ENCODE measurements around the gene PRRT3. TPM values are rescaled to one million over a fixed set of nuclear protein-coding genes. Genes with fewer than 3 reads are reported as not detected.

The PRRT3 gene
- total RNA-seq, 1 experiment from 2014 or later, result 9.2 TPM

- ChIA-PET POLR2A (no interaction called here), CTCF (interaction anchor here (2.5 kb wide), 1 partner anchor 19 kb away, joined by 12 read pairs; no protein-coding TSS in a partner anchor)
- no peaks in the 10 kb centered on the region for H3K9me3 Mint-ChIP-seq
- no peak overlapping the region for H3K27ac Mint-ChIP-seq
- H3K36me3 Mint-ChIP-seq, result peaks cover 33% of the 10 kb centered on the region
- no peaks in the 10 kb centered on the region for H3K4me1 Mint-ChIP-seq
- no peak for DNase-seq (ENCODE audit: low spot score)
- ATAC-seq, result no peak
- TF ChIP-seq FOXP4 (CRISPR knock-in tag; IDR thresholded peaks at IDR 0.05), result no peak
- H3K4me3 Mint-ChIP-seq, result no peak overlapping the region
- no peaks in the 10 kb centered on the region for H3K27me3 Mint-ChIP-seq (ENCODE audit: low read depth)
Observed at GRCh38 chr3:9965200-9965875, 13.1 kb upstream of the PRRT3 start.

DNA sequence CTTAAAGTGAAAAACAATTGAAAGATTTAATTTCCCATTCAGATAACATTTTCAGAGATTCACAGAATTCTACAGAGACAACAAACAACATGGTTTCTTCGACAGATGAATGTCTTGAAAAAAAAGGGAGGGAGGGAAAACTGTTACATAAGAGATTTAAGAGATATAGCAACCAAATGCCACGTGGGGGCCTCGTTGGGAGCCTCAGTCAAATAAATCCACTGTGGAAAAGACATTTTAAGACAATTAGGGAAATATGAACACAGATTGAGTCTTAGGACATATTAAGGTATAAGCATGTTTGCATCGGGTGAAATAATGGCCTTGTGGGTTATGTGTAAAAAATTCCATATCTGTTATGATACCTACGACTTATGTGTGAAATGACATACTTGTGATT is 5.0 kb upstream of the PRRT3 start:
- CTCF ChIA-PET, result no interaction called here
- DNase-seq (ENCODE audit: low spot score), result no peak
- H3K36me3 Mint-ChIP-seq, result no peaks in the 10 kb centered on the region
- ATAC-seq, result no peak
- POLR2A ChIA-PET, result no interaction called here
- H3K4me1 Mint-ChIP-seq, result peaks cover 26% of the 10 kb centered on the region
- TF ChIP-seq, protein P1, sequence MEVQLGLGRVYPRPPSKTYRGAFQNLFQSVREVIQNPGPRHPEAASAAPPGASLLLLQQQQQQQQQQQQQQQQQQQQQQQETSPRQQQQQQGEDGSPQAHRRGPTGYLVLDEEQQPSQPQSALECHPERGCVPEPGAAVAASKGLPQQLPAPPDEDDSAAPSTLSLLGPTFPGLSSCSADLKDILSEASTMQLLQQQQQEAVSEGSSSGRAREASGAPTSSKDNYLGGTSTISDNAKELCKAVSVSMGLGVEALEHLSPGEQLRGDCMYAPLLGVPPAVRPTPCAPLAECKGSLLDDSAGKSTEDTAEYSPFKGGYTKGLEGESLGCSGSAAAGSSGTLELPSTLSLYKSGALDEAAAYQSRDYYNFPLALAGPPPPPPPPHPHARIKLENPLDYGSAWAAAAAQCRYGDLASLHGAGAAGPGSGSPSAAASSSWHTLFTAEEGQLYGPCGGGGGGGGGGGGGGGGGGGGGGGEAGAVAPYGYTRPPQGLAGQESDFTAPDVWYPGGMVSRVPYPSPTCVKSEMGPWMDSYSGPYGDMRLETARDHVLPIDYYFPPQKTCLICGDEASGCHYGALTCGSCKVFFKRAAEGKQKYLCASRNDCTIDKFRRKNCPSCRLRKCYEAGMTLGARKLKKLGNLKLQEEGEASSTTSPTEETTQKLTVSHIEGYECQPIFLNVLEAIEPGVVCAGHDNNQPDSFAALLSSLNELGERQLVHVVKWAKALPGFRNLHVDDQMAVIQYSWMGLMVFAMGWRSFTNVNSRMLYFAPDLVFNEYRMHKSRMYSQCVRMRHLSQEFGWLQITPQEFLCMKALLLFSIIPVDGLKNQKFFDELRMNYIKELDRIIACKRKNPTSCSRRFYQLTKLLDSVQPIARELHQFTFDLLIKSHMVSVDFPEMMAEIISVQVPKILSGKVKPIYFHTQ (CRISPR knock-in tag; IDR thresholded peaks at IDR 0.05), result no peak
- TF ChIP-seq NR3C1 (CRISPR knock-in tag; conservative IDR thresholded peaks at IDR 0.05; ENCODE audit: low read depth), result no peak
- TF ChIP-seq, protein P2, sequence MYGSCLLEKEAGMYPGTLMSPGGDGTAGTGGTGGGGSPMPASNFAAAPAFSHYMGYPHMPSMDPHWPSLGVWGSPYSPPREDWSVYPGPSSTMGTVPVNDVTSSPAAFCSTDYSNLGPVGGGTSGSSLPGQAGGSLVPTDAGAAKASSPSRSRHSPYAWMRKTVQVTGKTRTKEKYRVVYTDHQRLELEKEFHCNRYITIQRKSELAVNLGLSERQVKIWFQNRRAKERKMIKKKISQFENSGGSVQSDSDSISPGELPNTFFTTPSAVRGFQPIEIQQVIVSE (CRISPR knock-in tag; IDR thresholded peaks at IDR 0.05; ENCODE audit: borderline replicate concordance), result no peak
- no peak for TF ChIP-seq FOXP1 (CRISPR knock-in tag; IDR thresholded peaks at IDR 0.05; ENCODE audit: borderline replicate concordance)
- no peak for TF ChIP-seq SMAD4 (CRISPR knock-in tag; IDR thresholded peaks at IDR 0.05)
- TF ChIP-seq STAT6 (CRISPR knock-in tag; conservative IDR thresholded peaks at IDR 0.05; ENCODE audit: low read depth), result no peak
- TF ChIP-seq ZBTB21 (CRISPR knock-in tag; IDR thresholded peaks at IDR 0.05; ENCODE audit: borderline replicate concordance), result no peak
- TF ChIP-seq NR1H2 (CRISPR knock-in tag; IDR thresholded peaks at IDR 0.05), result no peak
- TF ChIP-seq, protein P3, sequence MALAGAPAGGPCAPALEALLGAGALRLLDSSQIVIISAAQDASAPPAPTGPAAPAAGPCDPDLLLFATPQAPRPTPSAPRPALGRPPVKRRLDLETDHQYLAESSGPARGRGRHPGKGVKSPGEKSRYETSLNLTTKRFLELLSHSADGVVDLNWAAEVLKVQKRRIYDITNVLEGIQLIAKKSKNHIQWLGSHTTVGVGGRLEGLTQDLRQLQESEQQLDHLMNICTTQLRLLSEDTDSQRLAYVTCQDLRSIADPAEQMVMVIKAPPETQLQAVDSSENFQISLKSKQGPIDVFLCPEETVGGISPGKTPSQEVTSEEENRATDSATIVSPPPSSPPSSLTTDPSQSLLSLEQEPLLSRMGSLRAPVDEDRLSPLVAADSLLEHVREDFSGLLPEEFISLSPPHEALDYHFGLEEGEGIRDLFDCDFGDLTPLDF (CRISPR knock-in tag; IDR thresholded peaks at IDR 0.05), result no peak
- no peak for TF ChIP-seq ZNF512 (CRISPR knock-in tag; IDR thresholded peaks at IDR 0.05; ENCODE audit: borderline replicate concordance)
- TF ChIP-seq, protein P4, sequence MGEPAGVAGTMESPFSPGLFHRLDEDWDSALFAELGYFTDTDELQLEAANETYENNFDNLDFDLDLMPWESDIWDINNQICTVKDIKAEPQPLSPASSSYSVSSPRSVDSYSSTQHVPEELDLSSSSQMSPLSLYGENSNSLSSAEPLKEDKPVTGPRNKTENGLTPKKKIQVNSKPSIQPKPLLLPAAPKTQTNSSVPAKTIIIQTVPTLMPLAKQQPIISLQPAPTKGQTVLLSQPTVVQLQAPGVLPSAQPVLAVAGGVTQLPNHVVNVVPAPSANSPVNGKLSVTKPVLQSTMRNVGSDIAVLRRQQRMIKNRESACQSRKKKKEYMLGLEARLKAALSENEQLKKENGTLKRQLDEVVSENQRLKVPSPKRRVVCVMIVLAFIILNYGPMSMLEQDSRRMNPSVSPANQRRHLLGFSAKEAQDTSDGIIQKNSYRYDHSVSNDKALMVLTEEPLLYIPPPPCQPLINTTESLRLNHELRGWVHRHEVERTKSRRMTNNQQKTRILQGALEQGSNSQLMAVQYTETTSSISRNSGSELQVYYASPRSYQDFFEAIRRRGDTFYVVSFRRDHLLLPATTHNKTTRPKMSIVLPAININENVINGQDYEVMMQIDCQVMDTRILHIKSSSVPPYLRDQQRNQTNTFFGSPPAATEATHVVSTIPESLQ (CRISPR knock-in tag; IDR thresholded peaks at IDR 0.05), result no peak
- no peaks in the 10 kb centered on the region for H3K9me3 Mint-ChIP-seq
- H3K4me3 Mint-ChIP-seq, result no peak overlapping the region
- peaks cover 26% of the 10 kb centered on the region for H3K27me3 Mint-ChIP-seq (ENCODE audit: low read depth)
- H3K27ac Mint-ChIP-seq, result no peak overlapping the region

Measured in WTC11 (cell line).